IMR-90 (cell line): ENCODE data around the gene KEAP1. TPM values are rescaled to one million over a fixed set of nuclear protein-coding genes. Genes with fewer than 3 reads are reported as not detected.

Source experiments
- ATAC-seq: fragments of 200-7000 bp; cut with Tn5 transposase; 2 replicates; pipeline ENCODE4 v1.9.1; 2020; ENCODE audit warnings: low read depth, mild to moderate bottlenecking, moderate library complexity
- BruUV-seq: library from RNA; stranded (reverse); fragments of 400-500 nt; replicated peaks from 2 replicates; lab custom pipeline; 2021; lab: Mats Ljungman, UMichigan
- CTCF ChIA-PET: fragments of 300-600 bp; formaldehyde crosslinking; extraction: SDS; loops from one replicate; lab custom pipeline; 2021; ENCODE audit warnings: antibody characterized with exemption; lab: Yijun Ruan, JAX
- POLR2A ChIA-PET: fragments of 300-600 bp; sonication (Branson Sonifier 250); formaldehyde crosslinking; loops from one replicate; lab custom pipeline; 2022; ENCODE audit warnings: antibody characterized with exemption; ENCODE audit not compliant: unreplicated experiment; lab: Charles Lee
- DNase-seq: peaks from one replicate; pipeline ENCODE4 v3.0.0; 2013
- H2AFZ ChIP-seq: replicated peaks from 2 replicates; pipeline ENCODE3; 2013; ENCODE audit warnings: low read length, mild to moderate bottlenecking; ENCODE audit not compliant: poor library complexity
- H2AK5ac ChIP-seq: 2 replicates; pipeline ENCODE4 v1.6.1; 2013; ENCODE audit warnings: low read depth, low read length, inconsistent platforms
- H2AK9ac ChIP-seq: replicated peaks from 2 replicates; pipeline ENCODE3; 2013; ENCODE audit warnings: mild to moderate bottlenecking, low read depth, low read length, moderate library complexity; ENCODE audit not compliant: poor library complexity
- H2BK120ac ChIP-seq: 2 replicates; pipeline ENCODE4 v1.6.1; 2013; ENCODE audit warnings: low read depth, low read length, inconsistent platforms
- H2BK15ac ChIP-seq: 3 replicates; pipeline ENCODE4 v1.6.1; 2013; ENCODE audit warnings: low read depth, low read length, inconsistent platforms
- H2BK20ac ChIP-seq: 2 replicates; pipeline ENCODE4 v1.6.1; 2013; ENCODE audit warnings: low read depth, mild to moderate bottlenecking, inconsistent platforms, low read length, moderate library complexity
- H2BK5ac ChIP-seq: 2 replicates; pipeline ENCODE4 v1.6.1; 2013; ENCODE audit warnings: mild to moderate bottlenecking, low read depth, low read length, inconsistent platforms; ENCODE audit not compliant: poor library complexity, severe bottlenecking
- H3K14ac ChIP-seq: replicated peaks from 2 replicates; pipeline ENCODE4 v1.6.1; 2013; ENCODE audit warnings: low read depth, low read length, inconsistent platforms
- H3K18ac ChIP-seq: 2 replicates; pipeline ENCODE4 v1.6.1; 2013; ENCODE audit warnings: low read depth, low read length, control low read depth
- H3K23ac ChIP-seq: 2 replicates; pipeline ENCODE4 v1.6.1; 2013; ENCODE audit warnings: low read depth, low read length, inconsistent platforms
- H3K27ac ChIP-seq: 2 replicates; pipeline ENCODE4 v1.5.1; 2013; ENCODE audit warnings: mild to moderate bottlenecking, control low read depth, low read length; ENCODE audit not compliant: insufficient read depth
- H3K27me3 ChIP-seq: 2 replicates; pipeline ENCODE4 v1.6.1; 2013; ENCODE audit warnings: low read length; ENCODE audit not compliant: control insufficient read depth, insufficient read depth
- H3K36me3 ChIP-seq: 2 replicates; pipeline ENCODE4 v1.6.1; 2013; ENCODE audit warnings: low read length, mixed read lengths; ENCODE audit not compliant: control insufficient read depth, insufficient read depth
- H3K4ac ChIP-seq: 2 replicates; pipeline ENCODE4 v1.6.1; 2013; ENCODE audit warnings: low read depth, low read length, inconsistent platforms
- H3K4me1 ChIP-seq: 2 replicates; pipeline ENCODE4 v1.6.1; 2013; ENCODE audit warnings: low read length, mixed read lengths; ENCODE audit not compliant: control insufficient read depth, insufficient read depth
- H3K4me2 ChIP-seq: 2 replicates; pipeline ENCODE4 v1.6.1; 2013; ENCODE audit warnings: low read depth, mild to moderate bottlenecking, control low read depth, low read length, moderate library complexity
- H3K4me3 ChIP-seq: 2 replicates; pipeline ENCODE4 v1.5.1; 2013; ENCODE audit warnings: low read depth, mild to moderate bottlenecking, control low read depth, low read length, moderate library complexity; ENCODE audit not compliant: insufficient read depth
- H3K56ac ChIP-seq: 2 replicates; pipeline ENCODE4 v1.6.1; 2013; ENCODE audit warnings: low read length, inconsistent platforms; ENCODE audit not compliant: insufficient read depth; ENCODE audit errors: extremely low read depth
- H3K79me1 ChIP-seq, 2 experiments: 2 replicates each; pipeline ENCODE4 v1.6.1; 2013; ENCODE audit warnings: low read length in 2 of 2, inconsistent platforms in 1 of 2, low read depth in 1 of 2
- H3K9ac ChIP-seq: 2 replicates; pipeline ENCODE4 v1.6.1; 2013; ENCODE audit warnings: low read depth, low read length, control low read depth
- H3K9me1 ChIP-seq: 2 replicates; pipeline ENCODE4 v1.6.1; 2013; ENCODE audit warnings: low read length, inconsistent platforms; ENCODE audit not compliant: insufficient read depth
- H3K9me3 ChIP-seq: 2 replicates; pipeline ENCODE4 v1.6.1; 2013; ENCODE audit warnings: low read length; ENCODE audit not compliant: control insufficient read depth, insufficient read depth
- H4K20me1 ChIP-seq: 2 replicates; pipeline ENCODE4 v1.6.1; 2013; ENCODE audit warnings: low read length, inconsistent platforms; ENCODE audit not compliant: insufficient read depth
- H4K5ac ChIP-seq: 2 replicates; pipeline ENCODE4 v1.6.1; 2013; ENCODE audit warnings: mild to moderate bottlenecking, low read depth, low read length, control low read depth
- H4K8ac ChIP-seq, 2 experiments: 2 replicates each; pipeline ENCODE4 v1.6.1; 2013; ENCODE audit warnings: low read depth in 2 of 2, low read length in 2 of 2, control low read depth in 1 of 2, inconsistent platforms in 1 of 2
- H4K91ac ChIP-seq: 2 replicates; pipeline ENCODE4 v1.6.1; 2013; ENCODE audit warnings: low read depth, low read length, inconsistent platforms; ENCODE audit not compliant: insufficient read depth
- MXI1 ChIP-seq: IDR thresholded peaks from 2 replicates; pipeline ENCODE4 v1.6.1; 2012; ENCODE audit warnings: low read depth, mild to moderate bottlenecking, low read length, moderate library complexity, borderline replicate concordance
- POLR2A ChIP-seq: IDR thresholded peaks from 2 replicates; pipeline ENCODE4 v1.6.1; 2012; ENCODE audit warnings: mild to moderate bottlenecking, low read depth, low read length
- RCOR1 ChIP-seq: IDR thresholded peaks from 2 replicates; pipeline ENCODE4 v1.6.1; 2012; ENCODE audit warnings: mild to moderate bottlenecking, low read length, improper control_type of control experiment; ENCODE audit not compliant: insufficient replicate concordance
- WGBS, 2 experiments: methylation state at CpG; one replicate each; pipeline versions ENCODE4 v1.1.5 to v1.1.7; 2013; ENCODE audit warnings: missing lambda C conversion rate in 2 of 2; ENCODE audit not compliant: insufficient read length in 1 of 2; ENCODE audit errors: extremely low coverage in 2 of 2; 5-methylcytosine and 5-hydroxymethylcytosine counted together
- dilution Hi-C: fragments of 300-500 bp; cut with HindIII; formaldehyde crosslinking; loops from one replicate; pipeline ENCODE4 v1.14.3; 2018; ENCODE audit warnings: low sequenced_read_pairs; ENCODE audit not compliant: unreplicated experiment
- in situ Hi-C: fragments of 300-500 bp; cut with MboI; formaldehyde crosslinking; loops from 3 replicates; pipeline ENCODE4 v1.14.3; 2019; ENCODE audit warnings: low sequenced_read_pairs, inconsistent platforms, mixed read lengths
- intact Hi-C: fragments of 100-400 bp; cut with micrococcal nuclease; formaldehyde crosslinking; loops from 2 replicates; pipeline ENCODE4 v1.10.0; 2022
- polyA plus RNA-seq, 3 experiments: library from polyadenylated mRNA; depleted of rRNA; stranded (reverse); fragments of >200 nt; gene quantifications; 2 replicates each; pipeline ENCODE4 v1.2.3, GENCODE V29; 2012; ENCODE audit warnings: low replicate concordance in 1 of 3
- total RNA-seq: library from RNA; depleted of rRNA; stranded (reverse); fragments of >200 nt; gene quantifications from 2 replicates; pipeline ENCODE4 v1.2.3, GENCODE V29; 2012
- TF ChIP-seq, protein P1 (sequence below): conservative IDR thresholded peaks from 2 replicates; pipeline ENCODE4 v1.5.1; 2012; ENCODE audit warnings: mild to moderate bottlenecking, low read depth, low read length, improper control_type of control experiment

Gene KEAP1
- total and polyA plus RNA-seq, 2 of the 4 experiments (the other 2 are of a cell fraction): 63.4 to 81.6 TPM

DNA sequence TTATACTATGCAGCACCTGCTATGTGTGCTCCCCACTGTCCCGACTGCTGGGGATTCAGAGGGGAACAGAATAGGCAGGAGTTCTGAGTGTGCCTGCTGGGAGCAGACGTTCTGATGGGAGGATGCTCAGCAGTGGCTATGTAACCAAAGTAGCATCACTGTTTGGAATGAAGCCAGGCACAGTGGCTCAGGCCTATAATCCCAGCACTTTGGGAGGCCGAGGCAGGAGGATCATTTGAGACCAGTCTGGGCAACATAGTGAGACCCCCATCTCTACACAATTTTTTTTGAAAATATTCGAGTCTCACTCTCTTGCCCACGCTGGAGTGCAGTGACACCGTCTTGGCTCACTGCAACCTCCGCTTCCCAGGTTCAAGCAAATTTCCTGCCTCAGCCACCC lies 46.6 kb upstream of the KEAP1 start:
- H2BK5ac ChIP-seq: no peak overlapping the region
- no peak overlapping the region for H3K4me2 ChIP-seq
- peaks cover 59% of the 10 kb centered on the region for H3K36me3 ChIP-seq
- H3K23ac ChIP-seq: no peak overlapping the region
- no peak overlapping the region for H2AFZ ChIP-seq
- H3K9me3 ChIP-seq: no peaks in the 10 kb centered on the region
- no peak overlapping the region for H3K18ac ChIP-seq
- no peak overlapping the region for H2BK15ac ChIP-seq
- H3K9me1 ChIP-seq: peaks cover 7% of the 10 kb centered on the region; the same call in 1 of the 2 replicates
- intact Hi-C loops (no loop called here), in situ Hi-C loops (no loop called here), dilution Hi-C loops (no loop called here)
- H3K56ac ChIP-seq: no peak overlapping the region
- H2AK9ac ChIP-seq: no peak overlapping the region
- H3K4me1 ChIP-seq: peaks cover 2% of the 10 kb centered on the region; the same call in 1 of the 2 replicates
- H2BK20ac ChIP-seq: no peak overlapping the region
- H3K27ac ChIP-seq: no peak overlapping the region
- H3K9ac ChIP-seq: no peak overlapping the region
- BruUV-seq: no TSS peak
- peaks cover 11% of the 10 kb centered on the region for H4K20me1 ChIP-seq
- H3K14ac ChIP-seq: no peak overlapping the region
- H4K91ac ChIP-seq: no peak overlapping the region
- H2BK120ac ChIP-seq: no peak overlapping the region
- no peak for ATAC-seq
- no peak overlapping the region for H3K4ac ChIP-seq
- H3K79me1 ChIP-seq: peaks cover 13 to 37% of the 10 kb centered on the region in 2 experiments
- DNase-seq: no peak
- H3K4me3 ChIP-seq: no peak overlapping the region
- no peak overlapping the region for H4K8ac ChIP-seq
- H3K27me3 ChIP-seq: no peaks in the 10 kb centered on the region
- ChIA-PET CTCF (no interaction called here), POLR2A (no interaction called here)
- H2AK5ac ChIP-seq: no peak overlapping the region
- no peak overlapping the region for H4K5ac ChIP-seq
- no peak for TF ChIP-seq POLR2A
- TF ChIP-seq, protein P1, sequence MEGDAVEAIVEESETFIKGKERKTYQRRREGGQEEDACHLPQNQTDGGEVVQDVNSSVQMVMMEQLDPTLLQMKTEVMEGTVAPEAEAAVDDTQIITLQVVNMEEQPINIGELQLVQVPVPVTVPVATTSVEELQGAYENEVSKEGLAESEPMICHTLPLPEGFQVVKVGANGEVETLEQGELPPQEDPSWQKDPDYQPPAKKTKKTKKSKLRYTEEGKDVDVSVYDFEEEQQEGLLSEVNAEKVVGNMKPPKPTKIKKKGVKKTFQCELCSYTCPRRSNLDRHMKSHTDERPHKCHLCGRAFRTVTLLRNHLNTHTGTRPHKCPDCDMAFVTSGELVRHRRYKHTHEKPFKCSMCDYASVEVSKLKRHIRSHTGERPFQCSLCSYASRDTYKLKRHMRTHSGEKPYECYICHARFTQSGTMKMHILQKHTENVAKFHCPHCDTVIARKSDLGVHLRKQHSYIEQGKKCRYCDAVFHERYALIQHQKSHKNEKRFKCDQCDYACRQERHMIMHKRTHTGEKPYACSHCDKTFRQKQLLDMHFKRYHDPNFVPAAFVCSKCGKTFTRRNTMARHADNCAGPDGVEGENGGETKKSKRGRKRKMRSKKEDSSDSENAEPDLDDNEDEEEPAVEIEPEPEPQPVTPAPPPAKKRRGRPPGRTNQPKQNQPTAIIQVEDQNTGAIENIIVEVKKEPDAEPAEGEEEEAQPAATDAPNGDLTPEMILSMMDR: no peak
- no peak for TF ChIP-seq MXI1
- no peak for TF ChIP-seq RCOR1
- 75% methylated on average over 2 of the region's 7 CpGs; no CpG with 5 or more reads in 1 of the 2 experiments for WGBS, 2 experiments
